HL-60 (cell line): ENCODE measurements around the gene ZNF618.

Source experiments
- CTCF ChIP-seq: IDR thresholded peaks from one replicate; pipeline ENCODE4 v1.5.1; 2011; ENCODE audit warnings: low read length, control low read depth, inconsistent platforms; ENCODE audit not compliant: insufficient read depth
- GABPA ChIP-seq: IDR thresholded peaks from 2 replicates; pipeline ENCODE4 v1.6.1; 2012; ENCODE audit warnings: low read depth
- POLR2AphosphoS5 ChIP-seq: IDR thresholded peaks from 2 replicates; pipeline ENCODE4 v1.6.1; 2012; ENCODE audit warnings: low read depth
- REST ChIP-seq: IDR thresholded peaks from 2 replicates; pipeline ENCODE4 v1.6.1; 2012; ENCODE audit warnings: low read depth; ENCODE audit not compliant: insufficient replicate concordance
- SPI1 ChIP-seq: IDR thresholded peaks from 2 replicates; pipeline ENCODE4 v1.6.1; 2012; ENCODE audit warnings: low read depth, mild to moderate bottlenecking, borderline replicate concordance

DNA sequence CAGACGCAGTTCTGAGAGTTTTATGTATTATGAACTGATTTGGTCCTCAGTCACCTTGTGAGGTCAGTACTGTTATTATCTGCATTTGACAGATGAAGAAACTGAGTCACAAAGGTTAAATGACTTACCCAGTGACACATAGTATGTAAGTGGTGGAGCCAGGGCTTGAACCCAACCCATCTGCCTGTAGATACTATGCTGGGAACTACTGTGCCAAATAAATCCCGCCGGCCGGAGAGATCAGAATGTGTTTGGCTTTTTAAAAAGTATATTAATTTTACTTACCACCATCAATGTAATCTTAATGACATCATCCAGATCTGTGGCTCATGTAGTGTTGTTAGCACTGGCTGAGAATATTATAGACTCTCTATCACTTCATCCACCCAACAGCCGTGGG, 80.8 kb downstream of the ZNF618 start:
- TF ChIP-seq CTCF: no peak
- TF ChIP-seq POLR2AphosphoS5: no peak
- no peak for TF ChIP-seq REST
- no peak for TF ChIP-seq GABPA
- TF ChIP-seq SPI1: no peak
